ENCODE measurements around the gene HOXA10. TPM values are rescaled to one million over a fixed set of nuclear protein-coding genes. Genes with fewer than 3 reads are reported as not detected.

Gene HOXA10
- polyA plus RNA-seq, 3 donors, result 0.09 to 3.2 (median 0.33) TPM

GRCh38 chr7:27151341-27151930 is 22.7 kb downstream of the HOXA10 start:
- H3K9ac ChIP-seq (ENCODE audit: insufficient read depth, low read length, poor library complexity, severe bottlenecking), result no peak overlapping the region
- peaks cover 94 to 100% (median 99%) of the 10 kb centered on the region in 3 donors for H3K27me3 Mint-ChIP-seq (ENCODE audit: low read depth in 3 of 3)
- WGBS (ENCODE audit: insufficient coverage), result 0% methylated on average over 18 of the region's 27 CpGs
- no peaks in the 10 kb centered on the region for H3K79me2 ChIP-seq (ENCODE audit: insufficient read depth, low read length)
- intact Hi-C loops (cut with micrococcal nuclease), result loop anchor here (5.0 kb wide), 2 partner anchors 36 to 1289 kb away; partner anchors contain the start of gene HOXA11 (in 2 of the 2)
- no peaks in the 10 kb centered on the region for H4K20me1 ChIP-seq (ENCODE audit: insufficient read depth, low read length)
- H3K27ac Mint-ChIP-seq, result peak overlapping the region in 2 of 7 donors; percentile 37 to 79
- peaks cover 0 to 56% (median 29%) of the 10 kb centered on the region in 7 donors for H3K9me3 Mint-ChIP-seq
- peak overlapping the region; percentile 73 for H3K4me2 ChIP-seq (replicated peaks; ENCODE audit: extremely low read depth, low read length, poor library complexity, severe bottlenecking)
- TF ChIP-seq, protein P1, sequence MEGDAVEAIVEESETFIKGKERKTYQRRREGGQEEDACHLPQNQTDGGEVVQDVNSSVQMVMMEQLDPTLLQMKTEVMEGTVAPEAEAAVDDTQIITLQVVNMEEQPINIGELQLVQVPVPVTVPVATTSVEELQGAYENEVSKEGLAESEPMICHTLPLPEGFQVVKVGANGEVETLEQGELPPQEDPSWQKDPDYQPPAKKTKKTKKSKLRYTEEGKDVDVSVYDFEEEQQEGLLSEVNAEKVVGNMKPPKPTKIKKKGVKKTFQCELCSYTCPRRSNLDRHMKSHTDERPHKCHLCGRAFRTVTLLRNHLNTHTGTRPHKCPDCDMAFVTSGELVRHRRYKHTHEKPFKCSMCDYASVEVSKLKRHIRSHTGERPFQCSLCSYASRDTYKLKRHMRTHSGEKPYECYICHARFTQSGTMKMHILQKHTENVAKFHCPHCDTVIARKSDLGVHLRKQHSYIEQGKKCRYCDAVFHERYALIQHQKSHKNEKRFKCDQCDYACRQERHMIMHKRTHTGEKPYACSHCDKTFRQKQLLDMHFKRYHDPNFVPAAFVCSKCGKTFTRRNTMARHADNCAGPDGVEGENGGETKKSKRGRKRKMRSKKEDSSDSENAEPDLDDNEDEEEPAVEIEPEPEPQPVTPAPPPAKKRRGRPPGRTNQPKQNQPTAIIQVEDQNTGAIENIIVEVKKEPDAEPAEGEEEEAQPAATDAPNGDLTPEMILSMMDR (IDR thresholded peaks at IDR 0.05), result no peak
- no peak overlapping the region for H3K27ac ChIP-seq (ENCODE audit: low read depth in 1 of 2, low read length in 2 of 2)
- H2AFZ ChIP-seq (ENCODE audit: insufficient read depth, low read depth, low read length, poor library complexity, severe bottlenecking), result no peak overlapping the region
- peak overlapping the region in 2 of 3 experiments; percentile 8 to 66 for H3K4me3 ChIP-seq (replicated peaks in 1 of 3; ENCODE audit: low read depth in 2 of 3, low read length in 3 of 3)
- H3K36me3 Mint-ChIP-seq, result peaks cover 15 to 33% of the 10 kb centered on the region in 2 donors
- no peak for DNase-seq
- H3K4me3 Mint-ChIP-seq, result peak overlapping the region; percentile 78 to 94
- H3K4me1 Mint-ChIP-seq, result peaks cover 65% of the 10 kb centered on the region
- H3K36me3 ChIP-seq (replicated peaks in 1 of 2; ENCODE audit: control insufficient read depth in 1 of 2, insufficient read depth in 2 of 2, low read length in 2 of 2), result no peaks in the 10 kb centered on the region
- H3K9me3 ChIP-seq (replicated peaks in 1 of 2; ENCODE audit: control insufficient read depth in 1 of 2, insufficient read depth in 1 of 2, low read length in 2 of 2), result peaks cover 4 to 69% of the 10 kb centered on the region in 2 donors
- peaks cover 62 to 68% of the 10 kb centered on the region in 2 donors for H3K4me1 ChIP-seq (ENCODE audit: control insufficient read depth in 1 of 2, insufficient read depth in 2 of 2, low read length in 2 of 2)
- peaks cover 93 to 100% of the 10 kb centered on the region in 2 donors for H3K27me3 ChIP-seq (ENCODE audit: control insufficient read depth in 2 of 2, insufficient read depth in 2 of 2, low read length in 2 of 2)

GRCh38 chr7:27150568-27151340 is 23.4 kb downstream of the HOXA10 start:
- peak; percentile 64 to 70 (median 69) for DNase-seq
- H3K27ac Mint-ChIP-seq, result no peak overlapping the region
- peaks cover 92 to 100% of the 10 kb centered on the region in 2 donors for H3K27me3 ChIP-seq (ENCODE audit: control insufficient read depth in 2 of 2, insufficient read depth in 2 of 2, low read length in 2 of 2)
- no peaks in the 10 kb centered on the region for H4K20me1 ChIP-seq (ENCODE audit: insufficient read depth, low read length)
- H3K4me2 ChIP-seq (replicated peaks; ENCODE audit: extremely low read depth, low read length, poor library complexity, severe bottlenecking), result peak overlapping the region; percentile 73
- peaks cover 59% of the 10 kb centered on the region for H3K4me1 Mint-ChIP-seq
- intact Hi-C loops (cut with micrococcal nuclease), result loop anchor here (5.0 kb wide), 2 partner anchors 37 to 1288 kb away; partner anchors contain the start of gene HOXA11 (in 2 of the 2)
- peaks cover 5 to 72% of the 10 kb centered on the region in 2 donors for H3K9me3 ChIP-seq (replicated peaks in 1 of 2; ENCODE audit: control insufficient read depth in 1 of 2, insufficient read depth in 1 of 2, low read length in 2 of 2)
- peaks cover 56 to 61% of the 10 kb centered on the region in 2 donors for H3K4me1 ChIP-seq (ENCODE audit: control insufficient read depth in 1 of 2, insufficient read depth in 2 of 2, low read length in 2 of 2)
- TF ChIP-seq, protein P1 (IDR thresholded peaks at IDR 0.05), result peak; percentile 90
- H3K4me3 ChIP-seq (replicated peaks in 1 of 3; ENCODE audit: low read depth in 2 of 3, low read length in 3 of 3), result peak overlapping the region in 2 of 3 experiments; percentile 14 to 66
- WGBS (ENCODE audit: insufficient coverage), result under 1% methylated on average over 57 of the region's 58 CpGs
- H3K27me3 Mint-ChIP-seq (ENCODE audit: low read depth in 3 of 3), result peaks cover 94 to 100% (median 99%) of the 10 kb centered on the region in 3 donors
- H3K79me2 ChIP-seq (ENCODE audit: insufficient read depth, low read length), result no peaks in the 10 kb centered on the region
- peak overlapping the region; percentile 43 for H2AFZ ChIP-seq (ENCODE audit: insufficient read depth, low read depth, low read length, poor library complexity, severe bottlenecking)
- no peak overlapping the region for H3K9ac ChIP-seq (ENCODE audit: insufficient read depth, low read length, poor library complexity, severe bottlenecking)
- peak overlapping the region; percentile 78 to 94 for H3K4me3 Mint-ChIP-seq
- no peak overlapping the region for H3K27ac ChIP-seq (ENCODE audit: low read depth in 1 of 2, low read length in 2 of 2)
- peaks cover 3 to 57% (median 32%) of the 10 kb centered on the region in 7 donors for H3K9me3 Mint-ChIP-seq
- no peaks in the 10 kb centered on the region for H3K36me3 ChIP-seq (replicated peaks in 1 of 2; ENCODE audit: control insufficient read depth in 1 of 2, insufficient read depth in 2 of 2, low read length in 2 of 2)
- H3K36me3 Mint-ChIP-seq, result peaks cover 15 to 32% of the 10 kb centered on the region in 2 donors

Measured in CD14-positive monocyte (primary cell).